ENCODE measurements around the gene ALDH8A1. TPM values are rescaled to one million over a fixed set of nuclear protein-coding genes. Genes with fewer than 3 reads are reported as not detected.
"Not testable (repeated sequence)": the region's sequence is repeated elsewhere in the genome, so short reads cannot be mapped to it uniquely, and the experiment has no call there.

ALDH8A1 gene
- total RNA-seq, 1 donor from 2014 or later, result 0.46 TPM

DNA sequence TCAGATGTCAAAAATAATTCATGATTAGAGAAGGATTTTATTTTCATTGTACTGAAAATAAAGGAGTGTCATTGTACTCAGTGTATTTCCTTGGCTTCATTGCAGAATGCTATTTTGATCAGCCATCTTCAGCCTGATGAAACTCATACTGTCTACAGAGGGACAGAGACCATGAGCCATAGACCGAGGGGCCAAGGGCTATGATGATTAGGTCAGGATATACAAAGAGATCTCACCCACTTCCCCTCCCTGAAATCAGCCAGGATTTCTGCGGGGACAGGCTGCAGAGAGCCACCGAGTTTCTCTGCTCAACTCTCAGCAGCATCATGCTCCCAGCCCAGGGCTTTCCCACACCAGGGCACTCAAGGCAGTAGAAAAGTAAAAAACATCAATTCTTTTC lies 47.0 kb downstream of the ALDH8A1 start:
- Mint-ChIP-seq H3K4me3 (no peak overlapping the region), H3K4me1 (ENCODE audit: unreplicated experiment) (peaks cover 9% of the 10 kb centered on the region), H3K36me3 (no peaks in the 10 kb centered on the region), H3K27me3 (peaks cover 9% of the 10 kb centered on the region), H3K27ac (no peak overlapping the region), H3K9me3 (no peaks in the 10 kb centered on the region)
- no peak for DNase-seq (ENCODE audit: extremely low spot score, unreplicated experiment)
- TF ChIP-seq, protein P1, sequence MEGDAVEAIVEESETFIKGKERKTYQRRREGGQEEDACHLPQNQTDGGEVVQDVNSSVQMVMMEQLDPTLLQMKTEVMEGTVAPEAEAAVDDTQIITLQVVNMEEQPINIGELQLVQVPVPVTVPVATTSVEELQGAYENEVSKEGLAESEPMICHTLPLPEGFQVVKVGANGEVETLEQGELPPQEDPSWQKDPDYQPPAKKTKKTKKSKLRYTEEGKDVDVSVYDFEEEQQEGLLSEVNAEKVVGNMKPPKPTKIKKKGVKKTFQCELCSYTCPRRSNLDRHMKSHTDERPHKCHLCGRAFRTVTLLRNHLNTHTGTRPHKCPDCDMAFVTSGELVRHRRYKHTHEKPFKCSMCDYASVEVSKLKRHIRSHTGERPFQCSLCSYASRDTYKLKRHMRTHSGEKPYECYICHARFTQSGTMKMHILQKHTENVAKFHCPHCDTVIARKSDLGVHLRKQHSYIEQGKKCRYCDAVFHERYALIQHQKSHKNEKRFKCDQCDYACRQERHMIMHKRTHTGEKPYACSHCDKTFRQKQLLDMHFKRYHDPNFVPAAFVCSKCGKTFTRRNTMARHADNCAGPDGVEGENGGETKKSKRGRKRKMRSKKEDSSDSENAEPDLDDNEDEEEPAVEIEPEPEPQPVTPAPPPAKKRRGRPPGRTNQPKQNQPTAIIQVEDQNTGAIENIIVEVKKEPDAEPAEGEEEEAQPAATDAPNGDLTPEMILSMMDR (conservative IDR thresholded peaks at IDR 0.05), result no peak

DNA sequence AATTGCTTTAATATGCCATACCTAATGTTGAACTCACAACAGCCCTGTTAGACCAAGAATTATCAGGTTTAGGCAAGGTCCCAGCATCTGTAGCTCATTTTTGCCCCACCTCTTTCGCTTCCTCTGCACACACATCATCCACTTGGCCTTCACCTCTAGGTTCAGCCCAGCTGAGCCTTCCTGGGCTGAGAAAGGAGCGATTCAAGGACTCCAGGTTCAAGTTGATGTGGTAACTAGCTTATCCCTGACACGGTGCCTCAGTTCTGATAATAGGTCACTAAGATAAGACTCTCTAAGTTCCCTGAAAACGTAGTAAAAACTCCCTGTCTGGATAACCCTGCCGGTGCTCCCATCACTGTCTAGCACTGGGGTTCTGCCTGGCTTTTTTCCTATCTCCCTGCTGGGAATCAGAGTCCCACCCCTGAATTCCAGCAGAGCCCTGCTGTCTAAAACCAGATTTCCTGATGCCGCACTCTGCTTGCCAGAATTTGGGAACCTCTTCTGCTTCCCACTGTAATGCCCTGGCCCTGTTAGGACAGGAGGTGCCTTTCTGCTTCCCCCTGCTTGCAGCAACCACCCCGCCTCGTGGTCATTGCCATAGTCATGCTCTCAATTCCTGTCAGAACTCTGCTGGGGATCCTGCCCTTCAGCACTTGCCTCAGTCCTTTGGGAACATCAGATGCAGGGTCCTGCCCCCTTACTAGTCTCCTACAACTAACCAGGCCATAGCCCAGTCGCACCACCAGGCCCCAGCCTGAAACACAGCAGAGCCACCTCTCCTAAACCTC lies 47.6 kb downstream of the ALDH8A1 start:
- TF ChIP-seq, protein P1 (conservative IDR thresholded peaks at IDR 0.05), result no peak
- Mint-ChIP-seq H3K36me3 (no peaks in the 10 kb centered on the region), H3K27me3 (peaks cover 9% of the 10 kb centered on the region), H3K27ac (no peak overlapping the region), H3K4me1 (ENCODE audit: unreplicated experiment) (peaks cover 9% of the 10 kb centered on the region), H3K9me3 (no peaks in the 10 kb centered on the region), H3K4me3 (no peak overlapping the region)
- no peak for DNase-seq (ENCODE audit: extremely low spot score, unreplicated experiment)

DNA sequence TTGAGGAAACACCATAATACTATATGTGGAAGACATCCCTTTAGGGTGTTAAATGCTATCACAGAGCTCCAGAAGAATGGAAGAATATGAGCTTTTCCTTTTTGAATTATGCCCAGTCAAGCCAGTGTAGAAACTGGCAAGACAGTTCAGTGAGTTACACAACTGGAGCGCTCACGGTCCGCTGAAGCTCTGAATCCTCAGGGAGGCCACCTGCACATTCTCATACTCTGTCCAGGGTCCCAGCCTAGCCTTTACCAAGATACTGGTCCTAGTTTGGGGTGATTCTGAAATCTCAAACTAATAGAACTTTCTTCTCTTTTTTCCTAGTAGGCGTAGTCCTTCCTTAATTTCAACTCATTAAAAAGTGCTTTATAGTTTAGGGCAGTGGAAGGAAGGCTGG lies 51.3 kb downstream of the ALDH8A1 start:
- Mint-ChIP-seq H3K4me1 (ENCODE audit: unreplicated experiment) (peaks cover 8% of the 10 kb centered on the region), H3K4me3 (no peak overlapping the region), H3K36me3 (no peaks in the 10 kb centered on the region), H3K9me3 (no peaks in the 10 kb centered on the region), H3K27me3 (peaks cover 11% of the 10 kb centered on the region), H3K27ac (no peak overlapping the region)
- no peak for DNase-seq (ENCODE audit: extremely low spot score, unreplicated experiment)
- TF ChIP-seq, protein P1 (conservative IDR thresholded peaks at IDR 0.05), result no peak

DNA sequence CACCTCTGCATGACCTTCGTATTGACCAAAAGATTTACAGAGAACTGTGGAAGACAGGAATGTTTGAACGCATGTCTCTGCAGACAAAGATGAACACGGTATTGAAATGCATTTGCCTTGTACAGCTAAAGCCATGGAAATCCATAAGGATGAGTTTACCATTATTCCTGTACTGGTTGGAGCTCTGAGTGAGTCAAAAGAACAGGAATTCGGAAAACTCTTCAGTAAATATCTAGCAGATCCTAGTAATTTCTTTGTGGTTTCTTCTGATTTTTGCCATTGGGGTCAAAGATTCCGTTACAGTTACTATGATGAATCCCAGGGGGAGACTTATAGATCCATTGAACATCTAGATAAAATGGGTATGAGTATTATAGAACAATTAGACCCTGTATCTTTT lies 51.7 kb downstream of the ALDH8A1 start:
- not testable (repeated sequence) for H3K4me3 Mint-ChIP-seq; H3K9me3 Mint-ChIP-seq; H3K36me3 Mint-ChIP-seq; H3K27me3 Mint-ChIP-seq; H3K27ac Mint-ChIP-seq; H3K4me1 Mint-ChIP-seq (ENCODE audit: unreplicated experiment); DNase-seq (ENCODE audit: extremely low spot score, unreplicated experiment)

DNA sequence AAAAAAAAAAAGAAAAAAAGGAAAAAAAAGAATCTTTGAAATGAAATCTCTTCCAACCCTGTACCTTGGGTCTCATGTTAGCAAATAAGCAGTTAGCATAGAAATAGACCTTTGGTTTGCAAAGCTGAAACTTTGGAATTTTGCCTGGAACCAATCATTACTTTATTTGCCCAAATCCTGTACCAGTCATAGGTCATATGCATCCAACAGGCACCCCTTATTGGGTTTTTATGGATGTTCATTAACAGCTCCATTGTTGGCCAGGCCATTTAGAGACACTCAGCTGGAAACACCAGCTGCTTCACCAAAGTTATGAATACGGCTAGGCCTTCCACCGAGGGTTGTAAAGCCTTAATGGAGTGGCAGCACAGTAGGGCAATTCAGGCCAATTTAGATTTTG lies 53.0 kb downstream of the ALDH8A1 start:
- no peak overlapping the region for H3K4me3 Mint-ChIP-seq
- TF ChIP-seq, protein P1 (conservative IDR thresholded peaks at IDR 0.05), result no peak
- no peaks in the 10 kb centered on the region for H3K36me3 Mint-ChIP-seq
- H3K27me3 Mint-ChIP-seq, result peaks cover 3% of the 10 kb centered on the region
- no peaks in the 10 kb centered on the region for H3K4me1 Mint-ChIP-seq (ENCODE audit: unreplicated experiment)
- no peak overlapping the region for H3K27ac Mint-ChIP-seq
- H3K9me3 Mint-ChIP-seq, result no peaks in the 10 kb centered on the region
- DNase-seq (ENCODE audit: extremely low spot score, unreplicated experiment), result no peak

DNA sequence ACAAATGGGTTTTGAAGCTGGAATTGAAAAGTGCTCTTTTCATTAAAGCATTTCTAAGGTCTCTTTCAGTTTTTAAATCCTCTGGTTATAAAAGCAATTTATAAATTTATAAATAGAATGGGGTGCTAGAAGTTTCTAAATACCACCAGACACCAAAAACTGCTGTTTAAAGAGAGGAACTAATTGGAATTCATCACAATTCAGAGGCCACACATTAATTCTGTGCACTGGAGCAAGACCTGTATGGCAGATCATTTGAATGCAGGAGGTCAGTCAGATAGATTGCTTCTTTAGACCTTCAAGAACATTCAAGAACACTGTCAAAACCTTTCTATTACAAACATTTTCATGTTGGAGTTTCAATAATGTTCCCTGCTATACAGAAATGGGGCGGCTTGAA lies 55.1 kb downstream of the ALDH8A1 start:
- no peaks in the 10 kb centered on the region for H3K9me3 Mint-ChIP-seq
- TF ChIP-seq, protein P1 (conservative IDR thresholded peaks at IDR 0.05), result no peak
- H3K27me3 Mint-ChIP-seq, result peaks cover 3% of the 10 kb centered on the region
- no peak for DNase-seq (ENCODE audit: extremely low spot score, unreplicated experiment)
- H3K27ac Mint-ChIP-seq, result no peak overlapping the region
- H3K4me1 Mint-ChIP-seq (ENCODE audit: unreplicated experiment), result no peaks in the 10 kb centered on the region
- no peak overlapping the region for H3K4me3 Mint-ChIP-seq
- H3K36me3 Mint-ChIP-seq, result no peaks in the 10 kb centered on the region

Measured in type B pancreatic cell (in vitro differentiated cells).